Activated CD4-positive, alpha-beta T cell treated with anti-CD3 and anti-CD28 coated beads, Interleukin-2, amount 10 ng/mL, durations not matched to agents 24 days and 14 days (primary cell): ENCODE results near the gene DEFB124. TPM values are rescaled to one million over a fixed set of nuclear protein-coding genes. Genes with fewer than 3 reads are reported as not detected.
A peak's percentile ranks its signal among the peaks of the same experiment; 100 is the strongest.
"Not testable (repeated sequence)": the region's sequence is repeated elsewhere in the genome, so short reads cannot be mapped to it uniquely, and the experiment has no call there.

ENCODE experiments used
- DNase-seq: peaks from one replicate; pipeline ENCODE4 v3.0.0; 2022
- H3K27ac Mint-ChIP-seq: one replicate; pipeline ENCODE4 v1.8.0; 2022; ENCODE audit warnings: mild to moderate bottlenecking, mixed read lengths
- H3K27me3 Mint-ChIP-seq: one replicate; pipeline ENCODE4 v1.8.0; 2022; ENCODE audit warnings: mixed read lengths
- H3K36me3 Mint-ChIP-seq: one replicate; pipeline ENCODE4 v1.8.0; 2022; ENCODE audit warnings: low read depth, mild to moderate bottlenecking, mixed read lengths
- H3K4me1 Mint-ChIP-seq: one replicate; pipeline ENCODE4 v1.8.0; 2021; ENCODE audit warnings: mixed read lengths
- H3K4me3 Mint-ChIP-seq: one replicate; pipeline ENCODE4 v1.8.0; 2022; ENCODE audit warnings: mild to moderate bottlenecking, moderate library complexity, mixed read lengths
- H3K9me3 Mint-ChIP-seq: one replicate; pipeline ENCODE4 v1.8.0; 2021; ENCODE audit warnings: mixed read lengths
- intact Hi-C: fragments of 100-400 bp; cut with micrococcal nuclease; formaldehyde crosslinking; loops from one replicate; pipeline ENCODE4 v1.15.1; 2023
- total RNA-seq: library from RNA; stranded (reverse); gene quantifications from 2 replicates; pipeline ENCODE4 v1.2.3, GENCODE V29; 2022

DEFB124 gene, protein sequence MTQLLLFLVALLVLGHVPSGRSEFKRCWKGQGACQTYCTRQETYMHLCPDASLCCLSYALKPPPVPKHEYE
- not detected in 2 replicates for total RNA-seq

- H3K4me1 Mint-ChIP-seq, result peaks cover 6% of the 10 kb centered on the region
- H3K27me3 Mint-ChIP-seq, result peaks cover 32% of the 10 kb centered on the region
- no peak within 1 kb of the TSS for H3K27ac Mint-ChIP-seq
- intact Hi-C loops, result no loop called here
- peaks cover 3% of the 10 kb centered on the region for H3K9me3 Mint-ChIP-seq
- peak within 1 kb of the TSS; percentile 7 for H3K4me3 Mint-ChIP-seq
- no peaks in the 10 kb centered on the region for H3K36me3 Mint-ChIP-seq
- no peak for DNase-seq
Measured at GRCh38 chr20:31474758-31475427, at the start of gene DEFB124, which contains the start of gene REM1. Gene DEFB124 (minus strand): TSS chr20:31475127. CDS start chr20:31473013, 2,114 bp downstream. Gene REM1 (plus strand): TSS chr20:31475288. CDS start chr20:31476446, 1,158 bp downstream.

DNA sequence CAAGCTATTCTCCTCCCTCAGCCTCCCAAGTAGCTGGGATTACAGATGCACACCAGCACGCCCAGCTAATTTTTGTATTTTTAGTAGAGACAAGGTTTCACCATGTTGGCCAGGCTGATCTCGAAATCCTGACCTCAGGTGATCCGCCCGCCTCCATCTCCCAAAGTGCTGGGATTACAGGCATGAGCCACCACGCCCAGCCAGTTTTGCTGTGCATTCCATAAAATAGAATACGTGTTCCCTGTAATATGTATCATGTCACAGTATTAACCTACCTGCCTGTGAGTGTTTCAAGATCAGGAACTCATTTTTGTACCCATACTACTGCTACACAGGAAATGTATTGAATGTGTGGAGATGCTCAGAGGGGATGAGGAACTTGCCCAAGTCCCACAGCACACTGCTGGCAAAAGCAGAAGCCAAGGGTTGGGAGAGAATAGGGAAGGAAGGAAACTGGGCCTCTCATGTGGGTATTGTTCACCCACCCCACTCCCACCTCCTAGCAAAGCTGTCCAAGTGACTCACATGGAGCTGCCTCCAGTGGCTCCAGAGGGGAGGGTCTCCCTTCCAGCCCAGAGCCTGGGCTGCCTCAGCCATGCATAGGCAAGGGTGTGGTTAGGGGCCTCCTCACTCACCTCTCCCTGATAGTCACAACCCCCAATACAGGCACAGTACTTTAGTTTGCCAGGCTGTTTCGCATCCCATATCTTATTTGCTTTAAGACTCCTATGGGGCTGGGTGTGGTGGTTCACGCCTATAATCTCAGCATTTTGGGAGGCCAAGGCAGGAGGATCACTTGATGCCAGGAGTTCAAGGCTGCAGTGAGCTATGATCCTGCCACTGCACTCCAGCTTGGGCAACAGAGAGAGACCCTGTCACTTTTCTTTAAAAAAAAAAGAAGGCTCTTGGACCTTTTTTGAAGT lies 48.7 kb upstream of the DEFB124 start:
- DNase-seq, result no peak
- Mint-ChIP-seq H3K4me3 (no peak overlapping the region), H3K9me3 (no peaks in the 10 kb centered on the region), H3K4me1 (peaks cover 35% of the 10 kb centered on the region), H3K27ac (no peak overlapping the region), H3K36me3 (peaks cover 62% of the 10 kb centered on the region), H3K27me3 (no peaks in the 10 kb centered on the region)
- intact Hi-C loops, result no loop called here

GRCh38 chr20:31522731-31523130 lies 47.8 kb upstream of the DEFB124 start:
- peaks cover 58% of the 10 kb centered on the region for H3K36me3 Mint-ChIP-seq
- no peaks in the 10 kb centered on the region for H3K27me3 Mint-ChIP-seq
- no peak overlapping the region for H3K4me3 Mint-ChIP-seq
- intact Hi-C loops, result no loop called here
- H3K9me3 Mint-ChIP-seq, result no peaks in the 10 kb centered on the region
- H3K27ac Mint-ChIP-seq, result no peak overlapping the region
- DNase-seq, result no peak
- peaks cover 35% of the 10 kb centered on the region for H3K4me1 Mint-ChIP-seq

GRCh38 chr20:31521267-31521666 lies 46.3 kb upstream of the DEFB124 start:
- H3K27ac Mint-ChIP-seq, intact Hi-C loops, DNase-seq, H3K9me3 Mint-ChIP-seq, H3K4me3 Mint-ChIP-seq, H3K27me3 Mint-ChIP-seq: not testable (repeated sequence)
- peaks cover 32% of the 10 kb centered on the region for H3K4me1 Mint-ChIP-seq
- peaks cover 45% of the 10 kb centered on the region for H3K36me3 Mint-ChIP-seq

DNA sequence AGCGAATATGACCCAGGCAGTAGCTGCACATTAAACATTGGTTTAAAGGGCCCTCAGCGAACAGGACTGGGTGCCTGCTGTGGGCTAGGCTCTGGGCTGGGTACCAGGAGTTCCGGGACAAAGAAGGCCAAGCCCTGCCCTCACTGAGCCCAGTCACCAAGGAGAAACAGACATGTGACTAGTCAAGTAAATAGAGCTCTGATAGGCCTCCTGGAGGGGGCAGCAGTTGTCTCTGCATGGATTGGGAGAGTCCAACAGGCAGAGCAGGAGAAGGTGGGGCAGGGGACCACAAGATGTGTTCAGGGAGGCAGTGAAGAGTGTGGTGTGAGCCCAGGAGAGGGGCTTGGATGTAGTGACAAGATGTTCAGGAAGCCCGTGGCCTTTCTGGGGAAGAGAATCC lies 42.4 kb upstream of the DEFB124 start:
- H3K27me3 Mint-ChIP-seq, result no peaks in the 10 kb centered on the region
- H3K4me3 Mint-ChIP-seq, result no peak overlapping the region
- intact Hi-C loops, result loop anchor here (10.0 kb wide), 1 partner anchor 47 kb away; no protein-coding TSS in a partner anchor
- peaks cover 25% of the 10 kb centered on the region for H3K4me1 Mint-ChIP-seq
- H3K9me3 Mint-ChIP-seq, result no peaks in the 10 kb centered on the region
- H3K36me3 Mint-ChIP-seq, result peaks cover 28% of the 10 kb centered on the region
- H3K27ac Mint-ChIP-seq, result no peak overlapping the region
- DNase-seq, result peak; percentile 60

DNA sequence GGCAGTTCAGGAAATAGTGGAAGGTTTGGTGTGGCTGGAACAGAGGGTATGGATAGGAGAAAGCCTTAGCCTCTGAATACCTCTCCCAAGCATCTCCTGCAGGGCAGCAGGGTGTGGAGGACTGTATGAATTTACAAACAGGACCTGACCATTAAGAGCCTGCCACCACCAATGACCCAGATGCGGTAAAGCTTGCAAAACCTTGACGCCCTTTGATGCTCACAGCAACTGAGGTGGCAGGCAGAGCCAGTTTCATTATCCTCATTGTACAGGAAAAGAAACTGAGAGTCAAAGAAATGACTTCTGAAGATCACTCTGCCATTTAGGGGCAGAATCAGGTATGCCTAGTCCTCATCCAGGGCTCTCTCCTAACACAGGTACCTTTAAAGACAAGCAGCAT lies 41.7 kb upstream of the DEFB124 start:
- Mint-ChIP-seq H3K27ac (no peak overlapping the region), H3K9me3 (no peaks in the 10 kb centered on the region), H3K4me1 (peaks cover 20% of the 10 kb centered on the region), H3K36me3 (peaks cover 23% of the 10 kb centered on the region), H3K27me3 (no peaks in the 10 kb centered on the region), H3K4me3 (no peak overlapping the region)
- intact Hi-C loops, result loop anchor here (10.0 kb wide), 1 partner anchor 48 kb away; no protein-coding TSS in a partner anchor
- DNase-seq, result peak; percentile 77

- H3K27me3 Mint-ChIP-seq, result no peaks in the 10 kb centered on the region
- no peak overlapping the region for H3K4me3 Mint-ChIP-seq
- peaks cover 20% of the 10 kb centered on the region for H3K4me1 Mint-ChIP-seq
- no peak overlapping the region for H3K27ac Mint-ChIP-seq
- intact Hi-C loops, result loop anchor here (10.0 kb wide), 1 partner anchor 49 kb away; no protein-coding TSS in a partner anchor
- H3K9me3 Mint-ChIP-seq, result no peaks in the 10 kb centered on the region
- peaks cover 20% of the 10 kb centered on the region for H3K36me3 Mint-ChIP-seq
- no peak for DNase-seq
Measured at GRCh38 chr20:31516166-31516565, 41.2 kb upstream of the DEFB124 start.

- Mint-ChIP-seq H3K9me3 (no peaks in the 10 kb centered on the region), H3K27me3 (no peaks in the 10 kb centered on the region)
- intact Hi-C loops, result loop anchor here (2.0 to 10.0 kb wide), 3 partner anchors 49 to 207 kb away; partner anchors contain the start of genes BCL2L1 and ID1
Measured at GRCh38 chr20:31515775-31516107, 40.8 kb upstream of the DEFB124 start.

GRCh38 chr20:31515072-31515774 lies 40.3 kb upstream of the DEFB124 start:
- H3K4me3 Mint-ChIP-seq, result no peak overlapping the region
- H3K36me3 Mint-ChIP-seq, result peaks cover 15% of the 10 kb centered on the region
- no peaks in the 10 kb centered on the region for H3K9me3 Mint-ChIP-seq
- H3K4me1 Mint-ChIP-seq, result peaks cover 13% of the 10 kb centered on the region
- no peak overlapping the region for H3K27ac Mint-ChIP-seq
- DNase-seq, result peak; percentile 58
- no peaks in the 10 kb centered on the region for H3K27me3 Mint-ChIP-seq
- intact Hi-C loops, result loop anchor here (2.0 to 10.0 kb wide), 3 partner anchors 50 to 208 kb away; partner anchors contain the start of genes BCL2L1 and ID1

More at GRCh38 chr20:31515775-31516107, 40.8 kb upstream of the DEFB124 start:
- H3K27ac Mint-ChIP-seq, result no peak overlapping the region
- DNase-seq, result peak; percentile 77
- H3K4me1 Mint-ChIP-seq, result peaks cover 18% of the 10 kb centered on the region
- H3K36me3 Mint-ChIP-seq, result peaks cover 20% of the 10 kb centered on the region
- no peak overlapping the region for H3K4me3 Mint-ChIP-seq

DNA sequence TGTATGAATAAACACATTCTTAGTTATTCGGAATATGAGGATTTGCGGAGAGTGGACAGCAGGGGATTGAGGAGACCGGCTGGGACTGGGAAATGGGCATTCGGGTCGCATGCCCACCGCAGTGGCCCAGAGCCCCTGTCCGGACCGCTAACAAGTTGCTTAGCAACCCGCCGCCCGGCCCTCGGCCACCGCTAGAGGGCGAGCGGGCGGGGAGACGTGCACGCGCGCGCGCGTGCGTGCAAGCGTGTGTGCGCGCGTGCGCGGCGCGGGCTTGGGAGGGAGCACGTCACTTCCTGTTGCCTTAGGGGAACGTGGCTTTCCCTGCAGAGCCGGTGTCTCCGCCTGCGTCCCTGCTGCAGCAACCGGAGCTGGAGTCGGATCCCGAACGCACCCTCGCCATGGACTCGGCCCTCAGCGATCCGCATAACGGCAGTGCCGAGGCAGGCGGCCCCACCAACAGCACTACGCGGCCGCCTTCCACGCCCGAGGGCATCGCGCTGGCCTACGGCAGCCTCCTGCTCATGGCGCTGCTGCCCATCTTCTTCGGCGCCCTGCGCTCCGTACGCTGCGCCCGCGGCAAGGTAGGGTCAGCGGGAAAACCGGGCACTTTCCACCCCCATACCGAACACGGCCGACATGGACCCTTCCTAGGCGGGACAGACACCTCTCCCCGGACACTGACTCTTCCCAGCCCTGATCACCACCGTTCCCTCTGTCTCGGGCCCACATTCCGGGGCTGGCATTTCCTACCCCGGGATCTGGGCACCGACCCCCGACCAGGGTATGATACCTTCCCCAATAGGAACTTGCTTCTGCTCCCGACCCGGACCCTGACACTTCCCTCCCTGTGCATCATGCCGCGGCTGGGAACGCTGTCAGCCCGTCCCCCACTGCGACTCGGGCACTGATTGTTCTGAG lies 39.5 kb upstream of the DEFB124 start, which contains the start of gene HM13:
HM13 (plus strand) TSS at position 289 of the 918 bp plus-strand sequence; CDS start at position 399, 110 bp downstream.
- Mint-ChIP-seq H3K9me3 (no peaks in the 10 kb centered on the region), H3K4me1 (peaks cover 10% of the 10 kb centered on the region), H3K27ac (peak within 1 kb of the TSS; percentile 45), H3K27me3 (no peaks in the 10 kb centered on the region), H3K4me3 (no peak within 1 kb of the TSS), H3K36me3 (peaks cover 9% of the 10 kb centered on the region)
- DNase-seq, result peak; percentile 97
- intact Hi-C loops, result loop anchor here (1.0 to 10.0 kb wide), 4 partner anchors 50 to 208 kb away; partner anchors contain the start of genes BCL2L1 and ID1

GRCh38 chr20:31508517-31509244 lies 33.8 kb upstream of the DEFB124 start:
- Mint-ChIP-seq H3K36me3 (no peaks in the 10 kb centered on the region), H3K4me3 (no peak overlapping the region), H3K9me3 (no peaks in the 10 kb centered on the region), H3K27ac (no peak overlapping the region), H3K27me3 (peaks cover 14% of the 10 kb centered on the region), H3K4me1 (peaks cover 2% of the 10 kb centered on the region)
- DNase-seq, result no peak
- intact Hi-C loops, result no loop called here

DNA sequence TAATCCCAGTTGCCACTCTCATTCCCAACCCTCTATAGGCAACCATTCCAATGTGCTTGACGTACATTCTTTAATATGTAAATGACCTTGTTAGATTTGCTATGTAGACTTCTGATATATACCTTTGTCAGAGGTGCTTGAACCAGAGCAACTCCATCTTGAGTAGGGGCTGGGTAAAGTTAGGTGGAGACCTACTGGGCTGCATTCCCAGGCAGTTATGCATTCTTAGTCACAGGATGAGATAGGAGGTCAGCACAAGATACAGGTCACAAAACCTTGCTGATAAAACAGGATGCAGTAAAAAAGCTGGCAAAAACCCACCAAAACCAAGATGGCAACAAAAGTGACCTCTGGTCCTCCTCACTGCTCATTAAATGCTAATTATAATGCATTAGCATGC lies 31.0 kb upstream of the DEFB124 start:
- DNase-seq, result no peak
- peaks cover 16% of the 10 kb centered on the region for H3K27me3 Mint-ChIP-seq
- H3K4me3 Mint-ChIP-seq, result no peak overlapping the region
- intact Hi-C loops, result no loop called here
- peaks cover 3% of the 10 kb centered on the region for H3K4me1 Mint-ChIP-seq
- no peaks in the 10 kb centered on the region for H3K9me3 Mint-ChIP-seq
- no peak overlapping the region for H3K27ac Mint-ChIP-seq
- H3K36me3 Mint-ChIP-seq, result no peaks in the 10 kb centered on the region
